GM19397 (cell line): ENCODE results near the gene NINJ2.

Source experiments
- ATAC-seq: cut with Tn5 transposase; IDR thresholded peaks from one replicate; pipeline ENCODE4 v1.9.1; 2021; ENCODE audit warnings: mild to moderate bottlenecking, moderate library complexity; ENCODE audit not compliant: unreplicated experiment

The NINJ2 gene

GRCh38 chr12:553216-554000 lies 109.8 kb downstream of the NINJ2 start:
- no peak for ATAC-seq

- no peak for ATAC-seq
Observed at GRCh38 chr12:552466-552865, 110.8 kb downstream of the NINJ2 start.

GRCh38 chr12:550473-551260 lies 112.6 kb downstream of the NINJ2 start:
- no peak for ATAC-seq

GRCh38 chr12:549476-550082 lies 113.7 kb downstream of the NINJ2 start:
- no peak for ATAC-seq

- no peak for ATAC-seq
Observed at GRCh38 chr12:547883-548470, 115.3 kb downstream of the NINJ2 start.

- no peak for ATAC-seq
Observed at GRCh38 chr12:546920-547845, 116.1 kb downstream of the NINJ2 start.

GRCh38 chr12:546265-546919 lies 116.9 kb downstream of the NINJ2 start:
- no peak for ATAC-seq

GRCh38 chr12:545835-546234 lies 117.4 kb downstream of the NINJ2 start:
- ATAC-seq: no peak

GRCh38 chr12:544941-545635 lies 118.2 kb downstream of the NINJ2 start:
- no peak for ATAC-seq

GRCh38 chr12:544142-544541 lies 119.1 kb downstream of the NINJ2 start:
- ATAC-seq: no peak

- ATAC-seq: no peak
Observed at GRCh38 chr12:543114-543451, 120.2 kb downstream of the NINJ2 start.

- no peak for ATAC-seq
Observed at GRCh38 chr12:542395-543113, 120.7 kb downstream of the NINJ2 start.

- no peak for ATAC-seq
Observed at GRCh38 chr12:541676-542324, 121.4 kb downstream of the NINJ2 start.

GRCh38 chr12:539540-540310 lies 123.5 kb downstream of the NINJ2 start:
- no peak for ATAC-seq

- ATAC-seq: no peak
Observed at GRCh38 chr12:538731-539539, 124.3 kb downstream of the NINJ2 start.

GRCh38 chr12:537772-538171 lies 125.5 kb downstream of the NINJ2 start:
- no peak for ATAC-seq
